GM12878 (cell line): ENCODE data around the gene MPP1. TPM values are rescaled to one million over a fixed set of nuclear protein-coding genes. Genes with fewer than 3 reads are reported as not detected.

Source experiments
- ATAC-seq: fragments of 200-7000 bp; cut with Tn5 transposase; 3 replicates; pipeline ENCODE4 v1.9.1; 2020; ENCODE audit warnings: mild to moderate bottlenecking, moderate library complexity
- BruUV-seq: library from RNA; stranded (reverse); fragments of 400-500 nt; replicated peaks from 2 replicates; lab custom pipeline; 2021; lab: Mats Ljungman, UMichigan
- CTCF ChIA-PET: fragments of 300-600 bp; sonication (Branson Sonifier 250); formaldehyde crosslinking; extraction: SDS; loops from one replicate; lab custom pipeline; 2021; ENCODE audit warnings: inconsistent platforms; lab: Yijun Ruan, JAX
- POLR2A ChIA-PET: fragments of 350-600 bp; formaldehyde crosslinking; extraction: SDS; loops from one replicate; lab custom pipeline; 2021; ENCODE audit warnings: inconsistent platforms; lab: Charles Lee
- RAD21 ChIA-PET: fragments of 300-600 bp; sonication (Branson Sonifier 250); formaldehyde crosslinking; loops from one replicate; lab custom pipeline; 2023; ENCODE audit warnings: antibody characterized with exemption; ENCODE audit not compliant: unreplicated experiment; lab: Charles Lee
- SMC1A ChIA-PET: fragments of 300-600 bp; sonication (Branson Sonifier 250); formaldehyde crosslinking; loops from one replicate; lab custom pipeline; 2023; ENCODE audit not compliant: unreplicated experiment, uncharacterized antibody; lab: Charles Lee
- DNase-seq: peaks from one replicate; pipeline ENCODE4 v3.0.0-alpha.2; 2011; ENCODE audit warnings: low read depth, low spot score
- FAIRE-seq: peaks from 3 replicates; lab custom pipeline; 2011; peaks lifted over from hg19 to GRCh38; lab: Jason Lieb, UNC
- H2AFZ ChIP-seq: 2 replicates; pipeline ENCODE4 v1.6.0; 2011; ENCODE audit warnings: low read depth, low read length, control low read depth; ENCODE audit not compliant: control insufficient read depth
- H3K27ac ChIP-seq: 2 replicates; pipeline ENCODE4 v1.5.1; 2011; ENCODE audit warnings: control low read depth; ENCODE audit not compliant: control insufficient read depth, insufficient read depth
- H3K27me3 ChIP-seq, 2 experiments: replicated peaks in 1 of 2; 2 replicates each; pipeline versions ENCODE4 v1.6.0 to v1.6.1; 2011; ENCODE audit warnings: low read length in 1 of 2; ENCODE audit not compliant: control insufficient read depth in 2 of 2, insufficient read depth in 2 of 2
- H3K36me3 ChIP-seq, 2 experiments: 2 replicates each; pipeline ENCODE4 v1.5.1; 2011; ENCODE audit warnings: low read length in 1 of 2; ENCODE audit not compliant: control insufficient read depth in 2 of 2, insufficient read depth in 2 of 2
- H3K4me1 ChIP-seq: 2 replicates; pipeline ENCODE4 v1.6.1; 2011; ENCODE audit warnings: mild to moderate bottlenecking, low read length, moderate library complexity, mixed read lengths; ENCODE audit not compliant: control insufficient read depth, insufficient read depth
- H3K4me2 ChIP-seq: 2 replicates; pipeline ENCODE4 v1.6.0; 2011; ENCODE audit warnings: control low read depth; ENCODE audit not compliant: control insufficient read depth, insufficient read depth
- H3K4me3 ChIP-seq: fragments of 200-600 bp; sonication (generic); 2 replicates; pipeline ENCODE4 v1.5.1; 2016
- H3K79me2 ChIP-seq: 2 replicates; pipeline ENCODE4 v1.6.0; 2011; ENCODE audit warnings: low read length; ENCODE audit not compliant: control insufficient read depth, insufficient read depth
- H3K9ac ChIP-seq: 2 replicates; pipeline ENCODE4 v1.8.0; 2011; ENCODE audit warnings: low read length, control low read depth, mixed read lengths; ENCODE audit not compliant: control insufficient read depth, insufficient read depth
- H3K9me3 ChIP-seq: replicated peaks from 3 replicates; pipeline ENCODE4 v1.5.1; 2011; ENCODE audit warnings: mild to moderate bottlenecking, low read length; ENCODE audit not compliant: control insufficient read depth, insufficient read depth
- H4K20me1 ChIP-seq: 2 replicates; pipeline ENCODE4 v1.6.0; 2011; ENCODE audit not compliant: control insufficient read depth, insufficient read depth
- ESRRA ChIP-seq: IDR thresholded peaks from 2 replicates; pipeline ENCODE4 v1.6.1; 2012; ENCODE audit warnings: mild to moderate bottlenecking, low read length, improper control_type of control experiment
- SMAD5 ChIP-seq: IDR thresholded peaks from 2 replicates; pipeline ENCODE4 v1.6.1; 2016; ENCODE audit warnings: antibody characterized with exemption, low read depth
- SUZ12 ChIP-seq: fragments of 200-600 bp; sonication (generic); IDR thresholded peaks from one replicate; pipeline ENCODE4 v1.6.1; 2018; ENCODE audit warnings: antibody characterized with exemption, mild to moderate bottlenecking; ENCODE audit not compliant: unreplicated experiment
- TBL1XR1 ChIP-seq: IDR thresholded peaks from 2 replicates; pipeline ENCODE4 v1.6.1; 2012; ENCODE audit warnings: low read depth, low read length, improper control_type of control experiment
- USF1 ChIP-seq: IDR thresholded peaks from 2 replicates; pipeline ENCODE4 v1.6.1; 2011; ENCODE audit warnings: borderline replicate concordance, low read depth, mild to moderate bottlenecking, moderate library complexity, mixed read lengths, low read length; ENCODE audit not compliant: insufficient read depth; ENCODE audit errors: extremely low read length
- YBX1 ChIP-seq: fragments of 450-650 bp; IDR thresholded peaks from 2 replicates; pipeline ENCODE4 v1.6.1; 2016; ENCODE audit warnings: antibody characterized with exemption
- ZNF207 ChIP-seq: fragments of 450-650 bp; IDR thresholded peaks from 2 replicates; pipeline ENCODE4 v1.6.1; 2014; ENCODE audit warnings: antibody characterized with exemption, mild to moderate bottlenecking, borderline replicate concordance
- ZNF24 ChIP-seq: fragments of 450-650 bp; IDR thresholded peaks from 2 replicates; pipeline ENCODE4 v1.6.1; 2017; ENCODE audit warnings: antibody characterized with exemption, mild to moderate bottlenecking
- WGBS: methylation state at CpG from one replicate; pipeline ENCODE4 v1.1.6; 2016; ENCODE audit warnings: low lambda C conversion rate; ENCODE audit not compliant: insufficient replicate concordance, insufficient coverage; ENCODE audit errors: missing lambda C conversion rate; 5-methylcytosine and 5-hydroxymethylcytosine counted together
- in situ Hi-C: fragments of 300-500 bp; cut with MboI; formaldehyde crosslinking; loops from 9 replicates; pipeline ENCODE4 v1.14.3; 2018; ENCODE audit warnings: mixed read lengths
- intact Hi-C: fragments of 100-400 bp; cut with micrococcal nuclease; formaldehyde crosslinking; loops from one replicate; pipeline ENCODE4 v1.14.2; 2022; ENCODE audit not compliant: unreplicated experiment
- polyA plus RNA-seq, 11 experiments: library from polyadenylated mRNA; depleted of rRNA in 4 of 11; unstranded in 6 of 11; stranded (reverse) in 5 of 11; fragments of >200 nt; fragmentation: Nextera tagmentation in 4 of 11; fragmentation: Illumina TruSeq in 1 of 11; extraction: Ambion mirVana in 4 of 11; extraction: Trizol in 1 of 11; gene quantifications; 1 replicate in 1 of 11; 2 replicates in 10 of 11; pipeline versions ENCODE4 v1.2.1 to v1.2.3, GENCODE V29; 2011 to 2016; ENCODE audit warnings: inconsistent platforms in 2 of 11, missing spikeins in 2 of 11, low read depth in 1 of 11
- total RNA-seq, 4 experiments: library from RNA; depleted of rRNA in 3 of 4; stranded (reverse); fragments of >200 nt in 3 of 4; fragmentation: Illumina TruSeq in 1 of 4; extraction: Trizol in 1 of 4; gene quantifications; 2 replicates each; pipeline versions ENCODE4 v1.2.1 to v1.2.3, GENCODE V29; 2013 to 2021

Gene MPP1
- total and polyA plus RNA-seq, 10 of the 15 experiments (the other 5 are each of a cell fraction or from before 2014, with no cell fraction given), result 1.9 to 20.1 (median 14.8) TPM

- H3K4me1 ChIP-seq, result no peaks in the 10 kb centered on the region
- ChIA-PET POLR2A (interaction anchor here (0.5 kb wide), 1 partner anchor 45 kb away, joined by 3 read pairs; no protein-coding TSS in a partner anchor), RAD21 (no interaction called here)
These were observed 1.7 kb upstream of the MPP1 start for GRCh38 chrX:154806837-154807501.

More at GRCh38 chrX:154806837-154807501, 1.7 kb upstream of the MPP1 start:
- in situ Hi-C loops, result no loop called here
- SMC1A ChIA-PET, result interaction anchor here (3.7 kb wide), 1 partner anchor 12 kb away, joined by 19 read pairs; no protein-coding TSS in a partner anchor
- no peaks in the 10 kb centered on the region for H4K20me1 ChIP-seq
- FAIRE-seq, result no peak
- H3K27ac ChIP-seq, result no peak overlapping the region
- 49% methylated on average over 5 of the region's 5 CpGs for WGBS
- no peak overlapping the region for H3K9ac ChIP-seq
- TF ChIP-seq SMAD5 (no peak), ZNF207 (no peak), SUZ12 (no peak), ZNF24 (no peak), TBL1XR1 (no peak), ESRRA (no peak), YBX1 (no peak), USF1 (no peak)
- TF ChIP-seq, all 136 proteins: peak for 0
- Histone ChIP-seq H3K4me3 (no peak overlapping the region), H3K79me2 (no peaks in the 10 kb centered on the region), H3K4me2 (no peak overlapping the region), H3K36me3 (no peaks in the 10 kb centered on the region), H3K27me3 (no peaks in the 10 kb centered on the region), H2AFZ (no peak overlapping the region), H3K9me3 (no peaks in the 10 kb centered on the region; the same call in 2 of the 3 replicates)
- ATAC-seq (no peak), DNase-seq (no peak)
- CTCF ChIA-PET, result no interaction called here
- BruUV-seq, result no TSS peak
- intact Hi-C loops, result no loop called here
